ENCODE measurements around the gene HLA-DQB2.

DNA sequence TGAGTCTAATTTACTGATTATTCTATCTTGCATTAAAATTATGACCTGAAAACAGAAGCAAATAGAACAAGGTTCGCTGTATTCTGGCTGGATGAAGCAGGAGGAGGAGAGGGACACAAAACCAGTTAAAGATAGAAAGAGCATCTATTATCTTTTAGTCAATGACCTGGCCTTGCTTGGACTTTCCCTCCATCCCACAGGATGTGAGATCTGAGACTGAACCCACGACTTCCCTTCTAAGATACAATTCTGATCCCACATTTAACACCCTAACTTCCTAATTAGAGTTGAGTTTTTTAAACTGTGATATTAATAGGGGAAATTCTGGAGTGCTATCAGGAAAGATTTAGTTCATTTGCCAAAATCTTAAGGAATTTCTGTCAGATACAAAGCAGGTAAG lies 25.2 kb downstream of the HLA-DQB2 start:
- no peak for TF ChIP-seq POLR2AphosphoS5 (IDR thresholded peaks at IDR 0.05)
- TF ChIP-seq, protein P1, sequence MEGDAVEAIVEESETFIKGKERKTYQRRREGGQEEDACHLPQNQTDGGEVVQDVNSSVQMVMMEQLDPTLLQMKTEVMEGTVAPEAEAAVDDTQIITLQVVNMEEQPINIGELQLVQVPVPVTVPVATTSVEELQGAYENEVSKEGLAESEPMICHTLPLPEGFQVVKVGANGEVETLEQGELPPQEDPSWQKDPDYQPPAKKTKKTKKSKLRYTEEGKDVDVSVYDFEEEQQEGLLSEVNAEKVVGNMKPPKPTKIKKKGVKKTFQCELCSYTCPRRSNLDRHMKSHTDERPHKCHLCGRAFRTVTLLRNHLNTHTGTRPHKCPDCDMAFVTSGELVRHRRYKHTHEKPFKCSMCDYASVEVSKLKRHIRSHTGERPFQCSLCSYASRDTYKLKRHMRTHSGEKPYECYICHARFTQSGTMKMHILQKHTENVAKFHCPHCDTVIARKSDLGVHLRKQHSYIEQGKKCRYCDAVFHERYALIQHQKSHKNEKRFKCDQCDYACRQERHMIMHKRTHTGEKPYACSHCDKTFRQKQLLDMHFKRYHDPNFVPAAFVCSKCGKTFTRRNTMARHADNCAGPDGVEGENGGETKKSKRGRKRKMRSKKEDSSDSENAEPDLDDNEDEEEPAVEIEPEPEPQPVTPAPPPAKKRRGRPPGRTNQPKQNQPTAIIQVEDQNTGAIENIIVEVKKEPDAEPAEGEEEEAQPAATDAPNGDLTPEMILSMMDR (IDR thresholded peaks at IDR 0.05) = no peak
- TF ChIP-seq POLR2A (IDR thresholded peaks at IDR 0.05) = no peak
- no peak for TF ChIP-seq EP300 (IDR thresholded peaks at IDR 0.05)
